HEK293 (cell line): ENCODE measurements around the gene STX1B.

Experiments
- CTCF ChIA-PET: fragments of 350-600 bp; formaldehyde crosslinking; extraction: SDS; loops from one replicate; lab custom pipeline; 2021; ENCODE audit warnings: antibody characterized with exemption; lab: Yijun Ruan, JAX
- POLR2A ChIA-PET: fragments of 300-600 bp; formaldehyde crosslinking; extraction: SDS; loops from one replicate; lab custom pipeline; 2020; ENCODE audit warnings: antibody characterized with exemption, inconsistent platforms; lab: Yijun Ruan, JAX
- H3K27ac ChIP-seq: fragments of 200-500 bp; sonication (Bioruptor generic); 2 replicates; pipeline ENCODE4 v1.5.1; 2014; ENCODE audit warnings: low read depth, low read length, control low read depth, inconsistent platforms; ENCODE audit errors: extremely low read depth
- H3K36me3 ChIP-seq, 2 experiments: fragments of 200-500 bp in 1 of 2; sonication (Bioruptor generic) in 1 of 2; 1 replicate in 1 of 2; 2 replicates in 1 of 2; pipeline ENCODE4 v1.5.1; 2014 to 2017; ENCODE audit warnings: inconsistent platforms in 2 of 2, low read length in 2 of 2; ENCODE audit not compliant: control insufficient read depth in 2 of 2, insufficient read depth in 1 of 2
- H3K4me1 ChIP-seq: fragments of 200-500 bp; sonication (Bioruptor generic); 2 replicates; pipeline ENCODE4 v1.5.1; 2014; ENCODE audit warnings: mild to moderate bottlenecking, low read length, inconsistent platforms; ENCODE audit not compliant: control insufficient read depth, insufficient read depth
- H3K4me3 ChIP-seq: 2 replicates; pipeline ENCODE4 v1.5.1; 2011; ENCODE audit warnings: low read depth, mild to moderate bottlenecking, control low read depth, low read length, moderate library complexity
- H3K9me3 ChIP-seq: fragments of 200-500 bp; sonication (Bioruptor generic); 2 replicates; pipeline ENCODE4 v1.5.1; 2014; ENCODE audit warnings: low read depth, low read length, inconsistent platforms; ENCODE audit not compliant: control insufficient read depth, insufficient read depth
- GFI1B ChIP-seq: fragments of 450-650 bp; formaldehyde crosslinking; IDR thresholded peaks from 2 replicates; pipeline ENCODE4 v1.5.1; 2016; ENCODE audit warnings: missing biosample characterization, missing genetic modification characterization
- KLF7 ChIP-seq: fragments of 450-650 bp; formaldehyde crosslinking; IDR thresholded peaks from 2 replicates; pipeline ENCODE4 v1.5.1; 2016; ENCODE audit warnings: missing biosample characterization, missing genetic modification characterization, borderline replicate concordance
- SP3 ChIP-seq: fragments of 450-650 bp; formaldehyde crosslinking; IDR thresholded peaks from 2 replicates; pipeline ENCODE4 v1.5.1; 2016; ENCODE audit warnings: missing biosample characterization, missing genetic modification characterization
- TCF7L2 ChIP-seq: IDR thresholded peaks from 2 replicates; pipeline ENCODE4 v1.6.1; 2011; ENCODE audit warnings: low read depth, mild to moderate bottlenecking, inconsistent platforms, low read length, moderate library complexity, borderline replicate concordance
- ZBTB48 ChIP-seq: fragments of 450-650 bp; formaldehyde crosslinking; IDR thresholded peaks from 2 replicates; pipeline ENCODE4 v1.5.1; 2016; ENCODE audit warnings: missing biosample characterization, missing genetic modification characterization
- ZNF24 ChIP-seq: fragments of 450-650 bp; formaldehyde crosslinking; IDR thresholded peaks from 2 replicates; pipeline ENCODE4 v1.5.1; 2016; ENCODE audit warnings: missing biosample characterization, missing genetic modification characterization
- ZNF248 ChIP-seq: fragments of 450-650 bp; formaldehyde crosslinking; IDR thresholded peaks from 2 replicates; pipeline ENCODE4 v1.5.1; 2017; ENCODE audit warnings: missing biosample characterization, missing genetic modification characterization
- ZNF302 ChIP-seq: fragments of 450-650 bp; formaldehyde crosslinking; IDR thresholded peaks from 2 replicates; pipeline ENCODE4 v1.5.1; 2016; ENCODE audit warnings: missing biosample characterization, missing genetic modification characterization, low read depth
- ZNF311 ChIP-seq: fragments of 450-650 bp; formaldehyde crosslinking; IDR thresholded peaks from 2 replicates; pipeline ENCODE4 v1.5.1; 2017; ENCODE audit warnings: missing biosample characterization, missing genetic modification characterization, borderline replicate concordance
- ZNF37A ChIP-seq: fragments of 450-650 bp; IDR thresholded peaks from 2 replicates; pipeline ENCODE4 v1.5.1; 2018; ENCODE audit warnings: missing biosample characterization, missing genetic modification characterization
- ZNF473 ChIP-seq: fragments of 450-650 bp; formaldehyde crosslinking; IDR thresholded peaks from 2 replicates; pipeline ENCODE4 v1.5.1; 2017; ENCODE audit warnings: missing biosample characterization, missing genetic modification characterization
- ZNF510 ChIP-seq: fragments of 450-650 bp; formaldehyde crosslinking; IDR thresholded peaks from 2 replicates; pipeline ENCODE4 v1.5.1; 2018; ENCODE audit warnings: mild to moderate bottlenecking, missing genetic modification characterization, missing biosample characterization; ENCODE audit not compliant: insufficient replicate concordance
- ZNF548 ChIP-seq: fragments of 450-650 bp; formaldehyde crosslinking; IDR thresholded peaks from 2 replicates; pipeline ENCODE4 v1.5.1; 2016; ENCODE audit warnings: missing biosample characterization, missing genetic modification characterization
- ZNF561 ChIP-seq: fragments of 450-650 bp; IDR thresholded peaks from 2 replicates; pipeline ENCODE4 v1.5.1; 2018; ENCODE audit warnings: missing biosample characterization, missing genetic modification characterization, borderline replicate concordance
- ZNF654 ChIP-seq: fragments of 450-650 bp; formaldehyde crosslinking; IDR thresholded peaks from 2 replicates; pipeline ENCODE4 v1.5.1; 2016; ENCODE audit warnings: low read depth, missing biosample characterization, missing genetic modification characterization
- ZNF747 ChIP-seq: fragments of 450-650 bp; formaldehyde crosslinking; IDR thresholded peaks from 2 replicates; pipeline ENCODE4 v1.5.1; 2016; ENCODE audit warnings: missing biosample characterization, missing genetic modification characterization
- TF ChIP-seq, protein P1 (sequence below): fragments of 450-650 bp; formaldehyde crosslinking; IDR thresholded peaks from 2 replicates; pipeline ENCODE4; 2016; ENCODE audit warnings: missing biosample characterization, missing genetic modification characterization
- TF ChIP-seq, protein P2 (sequence below): fragments of 450-650 bp; formaldehyde crosslinking; IDR thresholded peaks from 2 replicates; pipeline ENCODE4 v1.5.1; 2016; ENCODE audit warnings: missing biosample characterization, missing genetic modification characterization
- TF ChIP-seq, protein P3 (sequence below): fragments of 450-650 bp; formaldehyde crosslinking; IDR thresholded peaks from 2 replicates; pipeline ENCODE4 v1.5.1; 2017; ENCODE audit warnings: missing biosample characterization, missing genetic modification characterization
- TF ChIP-seq, protein P4 (sequence below): fragments of 450-650 bp; formaldehyde crosslinking; IDR thresholded peaks from 2 replicates; pipeline ENCODE4 v1.5.1; 2016; ENCODE audit warnings: missing biosample characterization, missing genetic modification characterization
- TF ChIP-seq, protein P5 (sequence below): fragments of 450-650 bp; formaldehyde crosslinking; conservative IDR thresholded peaks from 2 replicates; pipeline ENCODE4 v1.5.1; 2016; ENCODE audit warnings: low read depth, missing biosample characterization, missing genetic modification characterization

The STX1B gene

DNA sequence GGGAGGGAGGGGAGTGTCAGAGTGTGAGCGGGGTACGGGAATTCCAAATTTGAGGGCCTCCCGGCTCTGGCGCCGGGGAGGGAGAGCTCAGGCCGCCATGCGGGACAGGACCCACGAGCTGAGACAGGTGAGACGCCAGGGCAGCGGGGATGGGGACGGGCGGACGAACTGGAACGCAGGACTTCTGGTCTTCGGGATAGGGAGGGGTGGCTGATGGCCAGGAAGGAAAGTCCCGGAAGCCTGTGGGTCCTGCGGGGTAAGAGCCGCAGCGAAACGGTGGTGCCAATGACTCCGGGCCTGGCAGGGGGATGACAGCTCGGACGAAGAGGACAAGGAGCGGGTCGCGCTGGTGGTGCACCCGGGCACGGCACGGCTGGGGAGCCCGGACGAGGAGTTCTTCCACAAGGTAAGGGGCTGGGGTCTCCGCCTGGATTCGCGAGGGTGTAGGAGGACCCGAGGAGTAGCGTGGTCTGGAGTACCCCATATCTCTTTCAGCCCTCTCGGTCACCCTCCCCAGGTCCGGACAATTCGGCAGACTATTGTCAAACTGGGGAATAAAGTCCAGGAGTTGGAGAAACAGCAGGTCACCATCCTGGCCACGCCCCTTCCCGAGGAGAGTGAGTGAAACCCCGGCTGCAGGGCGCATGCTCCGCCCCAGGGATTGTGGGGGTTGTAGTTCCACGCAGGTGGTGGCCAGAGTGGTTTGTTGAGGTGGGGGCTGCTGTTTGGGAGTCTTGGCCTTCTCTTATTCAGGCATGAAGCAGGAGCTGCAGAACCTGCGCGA is 23.5 kb upstream of the STX1B start (continued):
- TF ChIP-seq ZNF24 (no peak), ZNF548 (tag by site-specific recombination) (no peak), ZBTB48 (tag by site-specific recombination) (no peak), TCF7L2 (no peak), ZNF747 (tag by site-specific recombination) (no peak), GFI1B (tag by site-specific recombination) (no peak), ZNF248 (tag by site-specific recombination) (no peak), ZNF302 (tag by site-specific recombination) (no peak)
- TF ChIP-seq, protein P1, sequence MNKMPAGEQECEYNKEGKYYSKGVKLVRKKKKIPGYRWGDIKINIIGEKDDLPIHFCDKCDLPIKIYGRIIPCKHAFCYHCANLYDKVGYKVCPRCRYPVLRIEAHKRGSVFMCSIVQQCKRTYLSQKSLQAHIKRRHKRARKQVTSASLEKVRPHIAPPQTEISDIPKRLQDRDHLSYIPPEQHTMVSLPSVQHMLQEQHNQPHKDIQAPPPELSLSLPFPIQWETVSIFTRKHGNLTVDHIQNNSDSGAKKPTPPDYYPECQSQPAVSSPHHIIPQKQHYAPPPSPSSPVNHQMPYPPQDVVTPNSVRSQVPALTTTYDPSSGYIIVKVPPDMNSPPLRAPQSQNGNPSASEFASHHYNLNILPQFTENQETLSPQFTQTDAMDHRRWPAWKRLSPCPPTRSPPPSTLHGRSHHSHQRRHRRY = peak; percentile 78; the same call in 1 of the 2 replicates
- TF ChIP-seq, protein P2, sequence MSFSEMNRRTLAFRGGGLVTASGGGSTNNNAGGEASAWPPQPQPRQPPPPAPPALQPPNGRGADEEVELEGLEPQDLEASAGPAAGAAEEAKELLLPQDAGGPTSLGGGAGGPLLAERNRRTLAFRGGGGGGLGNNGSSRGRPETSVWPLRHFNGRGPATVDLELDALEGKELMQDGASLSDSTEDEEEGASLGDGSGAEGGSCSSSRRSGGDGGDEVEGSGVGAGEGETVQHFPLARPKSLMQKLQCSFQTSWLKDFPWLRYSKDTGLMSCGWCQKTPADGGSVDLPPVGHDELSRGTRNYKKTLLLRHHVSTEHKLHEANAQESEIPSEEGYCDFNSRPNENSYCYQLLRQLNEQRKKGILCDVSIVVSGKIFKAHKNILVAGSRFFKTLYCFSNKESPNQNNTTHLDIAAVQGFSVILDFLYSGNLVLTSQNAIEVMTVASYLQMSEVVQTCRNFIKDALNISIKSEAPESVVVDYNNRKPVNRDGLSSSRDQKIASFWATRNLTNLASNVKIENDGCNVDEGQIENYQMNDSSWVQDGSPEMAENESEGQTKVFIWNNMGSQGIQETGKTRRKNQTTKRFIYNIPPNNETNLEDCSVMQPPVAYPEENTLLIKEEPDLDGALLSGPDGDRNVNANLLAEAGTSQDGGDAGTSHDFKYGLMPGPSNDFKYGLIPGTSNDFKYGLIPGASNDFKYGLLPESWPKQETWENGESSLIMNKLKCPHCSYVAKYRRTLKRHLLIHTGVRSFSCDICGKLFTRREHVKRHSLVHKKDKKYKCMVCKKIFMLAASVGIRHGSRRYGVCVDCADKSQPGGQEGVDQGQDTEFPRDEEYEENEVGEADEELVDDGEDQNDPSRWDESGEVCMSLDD (tag by site-specific recombination) = no peak
- TF ChIP-seq, protein P3, sequence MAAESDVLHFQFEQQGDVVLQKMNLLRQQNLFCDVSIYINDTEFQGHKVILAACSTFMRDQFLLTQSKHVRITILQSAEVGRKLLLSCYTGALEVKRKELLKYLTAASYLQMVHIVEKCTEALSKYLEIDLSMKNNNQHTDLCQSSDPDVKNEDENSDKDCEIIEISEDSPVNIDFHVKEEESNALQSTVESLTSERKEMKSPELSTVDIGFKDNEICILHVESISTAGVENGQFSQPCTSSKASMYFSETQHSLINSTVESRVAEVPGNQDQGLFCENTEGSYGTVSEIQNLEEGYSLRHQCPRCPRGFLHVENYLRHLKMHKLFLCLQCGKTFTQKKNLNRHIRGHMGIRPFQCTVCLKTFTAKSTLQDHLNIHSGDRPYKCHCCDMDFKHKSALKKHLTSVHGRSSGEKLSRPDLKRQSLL (tag by site-specific recombination) = peak; percentile 64; the same call in 1 of the 2 replicates
- TF ChIP-seq, all 188 proteins: peak for 39

DNA sequence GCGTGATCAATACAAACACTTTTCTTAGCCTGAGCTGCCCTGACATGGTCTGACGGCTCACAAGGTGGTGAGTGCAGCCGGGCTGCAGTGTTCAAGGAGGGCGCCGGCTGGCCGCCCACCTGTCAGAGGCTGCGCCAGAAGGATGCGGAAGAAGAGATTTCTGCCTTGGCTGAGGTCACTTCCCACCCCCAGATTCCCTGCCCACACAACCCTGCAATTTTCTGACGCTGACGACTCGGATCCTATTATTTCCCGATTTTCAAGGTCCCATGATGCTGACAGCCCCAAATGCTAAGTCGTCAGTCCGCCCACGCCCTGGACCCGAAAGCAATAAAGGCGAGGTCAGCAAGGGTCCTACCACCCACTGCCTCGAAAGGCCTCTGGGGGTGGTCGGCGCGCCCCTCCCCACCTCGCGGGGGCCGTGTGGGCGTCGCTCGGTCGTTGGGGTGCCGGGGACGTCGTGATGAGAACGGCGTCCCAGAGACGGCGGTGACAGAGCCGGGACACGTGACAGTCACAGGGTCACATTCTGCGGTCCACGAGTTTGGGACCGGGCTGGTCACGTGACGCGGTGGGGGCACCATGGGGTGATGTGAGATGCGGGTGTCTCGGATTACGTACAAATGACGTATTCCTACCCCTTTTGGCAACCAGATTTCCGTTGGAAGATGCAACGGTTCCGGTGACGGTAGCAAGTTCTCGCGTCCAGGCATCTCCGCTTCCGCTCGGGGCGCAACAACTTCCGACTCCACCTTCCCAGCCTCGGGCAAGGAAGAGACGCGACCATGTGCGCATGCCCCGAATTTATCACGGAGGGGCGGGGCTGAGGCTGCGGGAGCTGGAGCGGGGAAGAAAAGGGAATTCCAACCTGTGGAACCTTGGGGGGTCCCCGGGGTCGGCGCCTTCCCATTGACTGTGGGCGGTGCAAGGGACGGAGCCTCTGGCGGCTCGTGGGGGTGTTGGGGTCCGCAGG is 22.6 kb upstream of the STX1B start, which contains the start of gene STX4:
Gene STX4, plus strand, starts transcription at position 823 of the 973 bp plus-strand sequence. CDS start 248 bp downstream, outside the sequence.
- H3K4me3 ChIP-seq = peak within 1 kb of the TSS; percentile 86
- ChIA-PET CTCF (interaction anchor here (0.6 to 2.3 kb wide), 3 partner anchors 9 to 61 kb away, joined by 3 to 6 read pairs (median 4); no protein-coding TSS in a partner anchor), POLR2A (interaction anchor here (0.6 to 2.6 kb wide), 9 partner anchors 36 to 1229 kb away, joined by 3 to 18 read pairs (median 4); partner anchors contain the start of genes KAT8, MAZ, ZNF646 and ZNF668)
- H3K27ac ChIP-seq = peak within 1 kb of the TSS; percentile 58; the same call in 1 of the 2 replicates
- H3K4me1 ChIP-seq = no peaks in the 10 kb centered on the region
- H3K36me3 ChIP-seq = peaks cover 0 to 19% of the 10 kb centered on the region in 2 experiments; a peak in 1 of 3 replicates
- H3K9me3 ChIP-seq = no peaks in the 10 kb centered on the region
- TF ChIP-seq ZNF37A (tag by site-specific recombination) = no peak
- TF ChIP-seq ZNF473 (tag by site-specific recombination) = no peak
- TF ChIP-seq, protein P4, sequence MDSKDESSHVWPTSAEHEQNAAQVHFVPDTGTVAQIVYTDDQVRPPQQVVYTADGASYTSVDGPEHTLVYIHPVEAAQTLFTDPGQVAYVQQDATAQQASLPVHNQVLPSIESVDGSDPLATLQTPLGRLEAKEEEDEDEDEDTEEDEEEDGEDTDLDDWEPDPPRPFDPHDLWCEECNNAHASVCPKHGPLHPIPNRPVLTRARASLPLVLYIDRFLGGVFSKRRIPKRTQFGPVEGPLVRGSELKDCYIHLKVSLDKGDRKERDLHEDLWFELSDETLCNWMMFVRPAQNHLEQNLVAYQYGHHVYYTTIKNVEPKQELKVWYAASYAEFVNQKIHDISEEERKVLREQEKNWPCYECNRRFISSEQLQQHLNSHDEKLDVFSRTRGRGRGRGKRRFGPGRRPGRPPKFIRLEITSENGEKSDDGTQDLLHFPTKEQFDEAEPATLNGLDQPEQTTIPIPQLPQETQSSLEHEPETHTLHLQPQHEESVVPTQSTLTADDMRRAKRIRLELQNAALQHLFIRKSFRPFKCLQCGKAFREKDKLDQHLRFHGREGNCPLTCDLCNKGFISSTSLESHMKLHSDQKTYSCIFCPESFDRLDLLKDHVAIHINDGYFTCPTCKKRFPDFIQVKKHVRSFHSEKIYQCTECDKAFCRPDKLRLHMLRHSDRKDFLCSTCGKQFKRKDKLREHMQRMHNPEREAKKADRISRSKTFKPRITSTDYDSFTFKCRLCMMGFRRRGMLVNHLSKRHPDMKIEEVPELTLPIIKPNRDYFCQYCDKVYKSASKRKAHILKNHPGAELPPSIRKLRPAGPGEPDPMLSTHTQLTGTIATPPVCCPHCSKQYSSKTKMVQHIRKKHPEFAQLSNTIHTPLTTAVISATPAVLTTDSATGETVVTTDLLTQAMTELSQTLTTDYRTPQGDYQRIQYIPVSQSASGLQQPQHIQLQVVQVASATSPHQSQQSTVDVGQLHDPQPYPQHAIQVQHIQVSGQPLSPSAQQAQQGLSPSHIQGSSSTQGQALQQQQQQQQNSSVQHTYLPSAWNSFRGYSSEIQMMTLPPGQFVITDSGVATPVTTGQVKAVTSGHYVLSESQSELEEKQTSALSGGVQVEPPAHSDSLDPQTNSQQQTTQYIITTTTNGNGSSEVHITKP (tag by site-specific recombination) = peak; percentile 92
- TF ChIP-seq SP3 (tag by site-specific recombination) = peak; percentile 90
- TF ChIP-seq ZNF311 = no peak
- no peak for TF ChIP-seq ZNF548 (tag by site-specific recombination)
- peak; percentile 75; the same call in 1 of the 2 replicates for TF ChIP-seq KLF7 (tag by site-specific recombination)
- peak; percentile 97 for TF ChIP-seq ZNF561 (tag by site-specific recombination)
- no peak for TF ChIP-seq ZNF654 (tag by site-specific recombination)
- TF ChIP-seq, protein P5, sequence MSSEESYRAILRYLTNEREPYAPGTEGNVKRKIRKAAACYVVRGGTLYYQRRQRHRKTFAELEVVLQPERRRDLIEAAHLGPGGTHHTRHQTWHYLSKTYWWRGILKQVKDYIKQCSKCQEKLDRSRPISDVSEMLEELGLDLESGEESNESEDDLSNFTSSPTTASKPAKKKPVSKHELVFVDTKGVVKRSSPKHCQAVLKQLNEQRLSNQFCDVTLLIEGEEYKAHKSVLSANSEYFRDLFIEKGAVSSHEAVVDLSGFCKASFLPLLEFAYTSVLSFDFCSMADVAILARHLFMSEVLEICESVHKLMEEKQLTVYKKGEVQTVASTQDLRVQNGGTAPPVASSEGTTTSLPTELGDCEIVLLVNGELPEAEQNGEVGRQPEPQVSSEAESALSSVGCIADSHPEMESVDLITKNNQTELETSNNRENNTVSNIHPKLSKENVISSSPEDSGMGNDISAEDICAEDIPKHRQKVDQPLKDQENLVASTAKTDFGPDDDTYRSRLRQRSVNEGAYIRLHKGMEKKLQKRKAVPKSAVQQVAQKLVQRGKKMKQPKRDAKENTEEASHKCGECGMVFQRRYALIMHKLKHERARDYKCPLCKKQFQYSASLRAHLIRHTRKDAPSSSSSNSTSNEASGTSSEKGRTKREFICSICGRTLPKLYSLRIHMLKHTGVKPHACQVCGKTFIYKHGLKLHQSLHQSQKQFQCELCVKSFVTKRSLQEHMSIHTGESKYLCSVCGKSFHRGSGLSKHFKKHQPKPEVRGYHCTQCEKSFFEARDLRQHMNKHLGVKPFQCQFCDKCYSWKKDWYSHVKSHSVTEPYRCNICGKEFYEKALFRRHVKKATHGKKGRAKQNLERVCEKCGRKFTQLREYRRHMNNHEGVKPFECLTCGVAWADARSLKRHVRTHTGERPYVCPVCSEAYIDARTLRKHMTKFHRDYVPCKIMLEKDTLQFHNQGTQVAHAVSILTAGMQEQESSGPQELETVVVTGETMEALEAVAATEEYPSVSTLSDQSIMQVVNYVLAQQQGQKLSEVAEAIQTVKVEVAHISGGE (tag by site-specific recombination) = peak; percentile 98
- no peak for TF ChIP-seq ZNF510
